SK-N-DZ (cell line): Measurements from ENCODE around the gene CPD.
"Not testable (repeated sequence)": the region's sequence is repeated elsewhere in the genome, so short reads cannot be mapped to it uniquely, and the experiment has no call there.

Experiments
- DNase-seq: peaks from one replicate; pipeline ENCODE4 v3.0.0-alpha.2; 2015; ENCODE audit warnings: low spot score

Gene CPD

DNA sequence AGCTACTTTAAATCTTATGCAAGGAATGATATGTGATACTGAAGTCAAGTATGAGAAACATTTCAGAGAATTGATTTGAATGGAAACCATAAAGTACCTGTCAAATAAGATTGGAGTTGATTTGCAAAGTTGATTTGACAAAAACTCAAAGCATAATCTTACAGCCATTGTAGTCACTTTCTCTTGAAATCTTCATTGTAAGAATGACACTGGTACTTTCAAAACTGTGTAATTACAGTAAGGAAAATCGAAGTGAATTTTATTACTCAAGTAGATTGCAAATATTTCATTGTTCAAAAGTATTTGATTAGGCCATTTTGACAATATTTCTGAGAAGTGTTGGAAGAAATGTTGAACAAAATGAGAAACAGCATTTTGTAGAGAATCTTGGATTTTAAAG is 3.6 kb downstream of the CPD start:
- DNase-seq: no peak

DNA sequence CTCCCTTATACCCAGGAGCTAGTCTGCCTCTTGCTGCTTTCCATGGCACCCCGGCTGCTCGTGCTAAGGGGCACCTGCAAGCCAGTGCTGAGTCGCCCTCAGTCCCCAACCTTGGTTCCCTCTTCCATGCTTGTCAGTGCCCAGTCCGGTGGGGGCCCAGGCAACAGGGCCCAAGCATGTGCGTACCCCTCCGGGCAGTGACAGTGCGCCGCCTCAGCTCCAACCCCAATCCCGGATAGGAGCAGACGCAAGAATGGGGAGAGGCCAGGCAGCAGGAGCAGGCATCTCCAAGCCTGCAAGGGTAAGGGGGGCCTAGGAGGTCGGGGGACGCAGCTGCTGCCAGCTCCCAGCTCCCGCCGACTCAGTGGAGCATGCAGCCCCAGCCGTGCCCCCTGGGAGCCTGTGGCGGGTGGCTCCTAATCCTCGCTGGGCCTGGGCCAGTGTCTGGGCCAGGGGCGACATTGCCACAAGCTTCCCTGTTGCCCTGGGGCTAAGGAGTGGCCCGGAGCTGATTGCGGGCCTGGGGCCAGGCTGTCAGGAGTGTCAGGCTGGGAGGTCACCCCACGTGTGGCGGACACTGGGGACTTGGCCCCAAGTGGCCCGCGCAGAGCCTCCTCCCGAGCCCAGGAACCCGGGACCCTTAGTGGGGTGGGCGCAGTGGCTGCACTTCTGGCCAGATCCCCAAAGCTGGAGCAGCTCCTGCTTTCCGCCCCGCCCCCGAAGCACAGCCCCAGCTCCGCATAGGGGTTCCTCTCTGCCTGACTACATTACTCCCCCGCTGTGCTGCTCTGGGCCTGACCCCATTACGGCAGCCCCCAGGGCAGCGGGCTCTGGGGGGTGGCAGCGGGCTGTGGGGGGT is 9.8 kb downstream of the CPD start:
- no peak for DNase-seq

DNA sequence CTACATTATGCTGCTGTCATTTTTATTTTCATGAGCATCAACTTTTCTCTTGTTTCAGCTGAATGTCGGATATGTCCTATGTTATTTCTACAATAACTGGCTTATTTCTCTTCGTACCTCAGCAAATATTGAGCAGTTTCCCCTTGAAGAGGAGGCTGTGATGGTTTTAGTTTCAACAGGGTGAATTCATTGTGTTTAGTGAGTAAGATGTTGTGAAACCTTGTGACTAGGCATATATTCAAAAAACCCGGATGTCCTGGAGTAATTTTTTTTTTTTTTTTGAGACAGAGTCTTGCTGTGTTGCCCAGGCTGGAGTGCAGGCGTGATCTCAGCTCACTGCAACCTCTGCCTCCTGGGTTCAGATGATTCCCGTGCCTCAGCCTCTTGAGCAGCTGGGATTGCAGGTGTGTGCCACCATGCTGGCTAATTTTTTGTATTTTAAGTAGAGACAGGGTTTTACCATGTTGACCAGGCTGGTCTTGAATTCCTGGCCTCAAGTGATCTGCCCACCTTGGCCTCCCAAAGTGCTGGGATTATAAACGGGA is 11.1 kb downstream of the CPD start:
- no peak for DNase-seq

DNA sequence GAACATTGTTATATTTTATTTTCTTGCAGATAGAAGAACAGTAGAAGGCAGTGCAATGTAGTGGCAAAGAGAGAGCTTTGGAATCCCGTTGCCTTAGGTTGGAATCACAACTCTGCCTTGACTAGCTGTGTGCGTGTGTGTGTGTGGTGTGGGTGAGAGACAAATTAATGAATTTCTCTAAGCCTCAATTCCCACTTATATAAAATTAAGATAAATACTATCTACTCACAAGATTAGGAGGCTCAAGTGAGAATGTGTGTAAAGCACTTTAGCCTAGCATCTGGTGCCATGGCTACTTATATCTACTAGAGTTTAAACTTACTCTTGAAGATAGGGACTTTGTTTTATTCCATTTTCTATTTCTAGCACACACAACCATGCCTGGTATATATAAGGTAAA is 12.8 kb downstream of the CPD start:
- no peak for DNase-seq

DNA sequence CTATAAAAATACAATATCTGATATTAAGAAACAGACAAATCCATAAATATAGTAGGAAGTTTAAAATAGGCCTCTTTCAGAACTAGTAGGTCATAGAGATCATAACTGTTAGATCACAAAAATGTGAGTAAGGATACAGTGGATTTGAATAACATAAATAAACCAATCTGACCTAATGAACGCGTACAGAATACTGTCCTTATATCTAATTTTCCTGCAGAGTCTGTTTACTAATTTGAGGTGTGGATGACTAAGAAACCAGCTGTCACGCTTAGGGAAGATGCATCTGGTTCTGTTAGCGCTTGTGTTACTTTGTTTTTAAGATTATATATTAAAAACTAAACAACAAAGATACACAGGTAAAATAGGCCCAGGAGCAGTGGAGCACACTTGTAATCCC is 14.8 kb downstream of the CPD start:
- no peak for DNase-seq

DNA sequence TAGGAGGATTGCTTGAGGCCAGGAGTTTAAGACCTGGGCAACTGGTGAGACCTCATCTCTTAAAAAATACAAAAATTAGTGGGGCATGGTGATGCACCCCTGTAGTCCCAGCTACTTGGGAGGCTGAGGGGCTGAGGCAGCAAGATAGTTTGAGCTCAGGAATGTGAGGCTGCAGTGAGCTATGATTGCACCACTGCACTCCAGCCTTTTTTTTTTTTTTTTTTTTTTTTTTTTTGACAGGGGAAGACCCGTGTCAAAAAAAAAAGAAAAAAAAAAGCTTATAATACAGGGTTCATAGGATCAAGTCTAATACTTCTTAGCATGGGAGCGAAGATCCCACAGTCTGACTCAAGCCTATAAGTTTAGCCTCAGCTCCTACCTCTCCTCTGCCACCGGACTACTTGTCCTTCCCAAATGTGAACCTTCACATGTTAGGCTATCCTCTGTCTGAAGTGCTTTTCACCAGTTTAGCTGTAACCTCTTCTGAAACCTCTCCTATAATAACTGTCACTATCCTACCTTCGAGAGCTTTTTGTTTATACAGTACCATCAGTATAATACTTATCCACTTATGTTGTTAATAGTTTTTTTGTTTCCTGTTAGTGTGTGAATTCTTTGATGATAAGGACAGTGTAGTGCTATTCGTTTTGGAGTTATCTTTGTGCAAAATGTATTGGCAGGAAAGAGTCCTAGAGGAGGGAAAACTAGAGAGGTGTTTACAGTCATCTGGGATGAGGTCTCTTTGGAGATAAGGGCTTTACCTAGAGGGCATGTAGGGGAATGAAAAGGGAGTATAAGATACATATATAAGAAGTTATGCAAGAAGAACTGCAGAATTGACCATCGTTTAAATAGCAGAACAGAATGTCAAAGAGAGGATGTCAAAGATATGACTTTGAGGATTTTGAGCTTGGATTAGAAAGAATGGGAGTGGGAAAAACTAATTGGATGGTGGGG is 15.5 kb downstream of the CPD start:
- no peak for DNase-seq

DNA sequence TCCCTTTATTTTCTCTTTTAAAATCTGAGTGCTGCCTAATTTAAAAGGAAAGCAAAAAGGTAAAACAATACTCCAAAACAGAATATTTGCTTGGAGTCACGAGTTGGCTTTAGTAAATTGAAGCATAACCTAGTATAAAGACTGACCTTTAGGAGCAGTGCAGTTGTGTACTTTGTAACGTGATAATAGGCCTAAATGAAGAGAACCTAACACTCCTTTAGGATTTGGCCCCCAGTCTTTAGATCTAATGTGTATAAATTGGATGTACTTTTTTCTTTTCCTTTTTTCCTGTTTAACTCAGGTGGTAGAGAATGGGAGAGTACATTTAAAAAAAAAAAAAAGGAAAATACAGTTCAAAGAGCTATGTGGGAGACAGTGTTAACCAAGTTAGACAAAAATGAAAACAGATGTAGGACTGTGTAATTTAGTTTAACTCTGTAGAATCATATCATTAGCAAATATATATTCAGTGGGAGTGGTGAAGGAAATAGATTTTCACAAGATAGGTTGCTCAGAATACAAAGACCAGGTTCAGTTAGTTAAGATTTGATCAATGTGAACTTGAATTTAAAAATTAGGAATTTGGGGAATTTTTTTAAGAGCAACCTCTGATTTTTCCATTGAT is 16.8 kb downstream of the CPD start:
- no peak for DNase-seq

DNA sequence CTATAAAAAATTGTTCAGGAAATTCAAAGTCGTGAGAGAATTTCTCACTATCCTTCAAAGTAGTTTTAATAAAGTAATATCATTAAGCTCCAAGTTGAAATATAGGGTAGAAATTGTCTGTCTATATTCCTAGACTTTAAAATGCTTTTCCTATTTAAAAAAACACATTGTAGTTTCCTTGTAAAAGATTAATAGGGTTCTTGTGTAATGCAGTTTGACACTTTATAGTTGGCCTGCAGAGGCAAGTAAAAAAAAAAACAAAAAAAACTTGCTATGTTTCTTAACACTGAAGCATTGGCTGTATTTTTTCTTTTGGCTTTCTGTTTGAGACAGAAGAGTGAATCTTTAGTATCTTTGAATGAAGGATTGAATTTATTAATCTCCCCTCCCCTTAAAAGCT is 17.4 kb downstream of the CPD start:
- no peak for DNase-seq

DNA sequence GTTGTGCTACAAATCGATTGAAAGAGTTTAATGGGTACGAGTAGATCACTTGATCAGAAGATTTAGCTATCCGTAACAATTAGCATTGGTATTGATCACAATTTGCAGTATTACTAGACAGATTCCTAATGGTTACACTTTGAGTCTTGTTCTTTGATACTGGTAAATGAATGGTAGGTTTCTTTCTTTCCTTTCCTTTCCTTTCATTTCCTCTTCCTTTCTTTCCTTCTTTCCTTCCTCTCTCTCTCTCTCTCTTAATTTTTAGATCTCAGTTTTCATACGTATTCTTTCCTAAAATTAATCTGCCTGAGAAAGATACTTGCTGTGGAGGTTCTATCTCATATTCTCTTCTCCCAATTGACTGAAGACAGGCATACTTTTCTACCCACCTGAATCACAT is 17.9 kb downstream of the CPD start:
- no peak for DNase-seq

DNA sequence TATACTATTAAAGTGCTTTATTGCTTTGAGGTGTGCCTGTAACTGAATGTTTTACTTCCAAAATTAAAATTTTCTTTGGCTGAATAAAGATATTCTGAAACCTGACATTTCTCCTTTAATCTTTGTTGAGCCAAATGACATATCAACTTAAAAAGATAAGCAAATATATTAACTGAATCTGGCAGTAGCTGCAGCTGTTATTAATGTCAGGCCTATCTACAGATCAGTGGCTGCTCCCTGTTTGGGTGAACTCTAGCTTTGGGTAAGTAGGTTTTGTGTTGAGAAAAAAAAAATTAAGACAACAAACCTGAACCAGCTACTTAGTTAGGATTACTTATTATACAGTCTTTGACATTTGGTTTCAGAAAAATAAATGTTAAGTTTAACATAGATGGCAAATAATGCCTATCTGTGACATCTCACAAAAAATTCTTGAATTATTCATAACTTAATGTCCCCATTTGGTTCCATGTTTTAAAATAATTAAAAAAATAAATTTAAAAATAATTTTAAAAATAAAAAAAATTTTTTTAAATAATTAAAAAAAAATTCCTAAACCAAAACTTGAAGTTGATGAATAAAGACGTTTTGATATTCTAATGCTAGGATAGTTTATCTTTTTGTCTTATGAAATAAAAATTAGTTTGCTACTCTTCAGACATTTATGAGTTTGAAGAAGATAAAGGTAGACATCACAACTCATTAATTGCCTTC is 19.8 kb downstream of the CPD start:
- no peak for DNase-seq

DNA sequence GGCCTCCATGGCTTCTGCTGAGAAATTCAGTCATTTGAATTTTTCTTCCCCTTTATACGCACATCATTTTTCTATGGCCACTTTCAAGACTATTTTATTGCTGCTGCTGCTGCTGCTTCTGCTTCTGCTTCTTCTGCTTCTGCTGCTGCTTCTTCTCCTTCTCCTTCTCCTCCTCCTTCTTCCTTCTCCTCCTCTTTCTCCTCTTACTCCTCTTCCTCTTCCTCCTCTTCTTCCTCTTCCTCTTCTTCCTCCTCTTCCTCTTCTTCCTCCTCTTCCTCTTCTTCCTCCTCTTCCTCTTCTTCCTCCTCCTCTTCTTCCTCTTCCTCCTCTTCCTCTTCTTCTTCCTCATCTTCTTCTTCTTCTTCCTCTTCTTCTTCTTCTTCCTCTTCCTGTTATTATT is 22.4 kb downstream of the CPD start:
- no peak for DNase-seq

DNA sequence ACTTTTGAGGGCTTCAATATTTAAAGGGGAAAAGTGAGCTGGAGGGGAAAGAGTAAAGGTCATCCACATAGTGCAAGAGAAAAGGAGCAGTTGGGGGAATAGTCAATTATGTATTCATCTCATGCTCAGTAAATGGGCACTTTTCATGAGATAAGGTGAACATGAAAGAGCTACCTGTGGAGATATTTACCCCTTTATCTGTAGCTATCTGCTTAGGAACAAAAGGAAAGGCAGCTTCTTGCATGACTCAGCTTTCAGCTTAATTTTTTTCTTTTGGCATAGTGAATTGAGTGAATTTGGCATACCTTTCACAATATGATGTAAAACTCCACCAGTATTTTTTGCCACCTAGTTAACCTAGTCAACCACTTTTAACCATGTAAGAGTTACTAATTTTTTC is 26.4 kb downstream of the CPD start:
- DNase-seq: no peak

DNA sequence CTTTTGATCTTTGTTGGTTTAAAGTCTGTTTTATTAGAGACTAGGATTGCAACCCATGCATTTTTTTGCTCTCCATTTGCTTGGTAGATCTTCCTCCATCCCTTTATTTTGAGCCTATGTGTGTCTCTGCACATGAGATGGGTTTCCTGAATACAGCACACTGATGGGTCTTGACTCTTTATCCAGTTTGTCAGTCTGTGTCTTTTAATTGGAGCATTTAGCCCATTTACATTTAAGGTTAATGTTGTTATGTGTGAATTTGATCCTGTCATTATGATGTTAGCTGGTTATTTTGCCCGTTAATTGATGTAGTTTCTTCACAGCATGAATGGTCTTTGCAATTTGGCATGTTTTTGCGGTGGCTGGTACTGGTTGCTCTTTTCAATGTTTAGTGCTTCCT is 31.9 kb downstream of the CPD start:
- DNase-seq: not testable (repeated sequence)

DNA sequence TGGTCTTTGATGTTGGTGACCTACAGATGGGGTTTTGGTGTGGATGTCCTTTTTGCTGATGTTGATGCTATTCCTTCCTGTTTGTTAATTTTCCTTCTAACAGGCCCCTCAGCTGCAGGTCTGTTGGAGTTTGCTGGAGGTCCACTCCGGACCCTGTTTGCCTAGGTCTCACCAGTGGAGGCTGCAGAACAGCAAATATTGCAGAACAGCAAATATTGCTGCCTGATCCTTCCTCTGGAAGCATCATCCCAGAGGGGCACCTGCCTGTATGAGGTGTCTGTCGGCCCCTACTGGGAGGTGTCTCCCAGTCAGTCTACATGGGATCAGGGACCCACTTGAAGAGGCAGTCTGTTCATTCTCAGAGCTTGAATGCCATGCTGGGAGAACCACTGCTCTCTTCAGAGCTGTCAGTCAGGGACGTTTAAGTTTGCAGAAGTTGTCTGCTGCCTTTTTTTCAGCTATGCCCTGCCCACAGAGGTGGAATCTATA is 33.3 kb downstream of the CPD start:
- not testable (repeated sequence) for DNase-seq

DNA sequence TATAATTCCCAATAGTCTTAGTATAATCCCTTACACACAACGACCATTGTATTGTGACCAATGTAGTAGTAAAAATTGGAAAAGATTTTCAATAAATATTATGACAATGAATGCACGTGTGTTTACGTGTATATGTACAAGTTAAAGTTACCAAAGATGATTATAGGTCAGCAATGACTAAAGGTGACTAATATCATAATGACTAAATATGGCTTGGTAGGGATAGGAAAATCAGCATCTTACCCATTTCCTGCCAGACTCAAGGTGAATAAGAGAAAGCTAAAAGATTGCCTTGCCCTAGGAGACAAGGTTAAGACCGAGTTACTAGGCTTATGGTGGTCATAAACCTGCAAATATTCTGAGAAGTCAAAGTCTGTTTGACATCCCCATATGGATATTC is 34.4 kb downstream of the CPD start:
- no peak for DNase-seq

DNA sequence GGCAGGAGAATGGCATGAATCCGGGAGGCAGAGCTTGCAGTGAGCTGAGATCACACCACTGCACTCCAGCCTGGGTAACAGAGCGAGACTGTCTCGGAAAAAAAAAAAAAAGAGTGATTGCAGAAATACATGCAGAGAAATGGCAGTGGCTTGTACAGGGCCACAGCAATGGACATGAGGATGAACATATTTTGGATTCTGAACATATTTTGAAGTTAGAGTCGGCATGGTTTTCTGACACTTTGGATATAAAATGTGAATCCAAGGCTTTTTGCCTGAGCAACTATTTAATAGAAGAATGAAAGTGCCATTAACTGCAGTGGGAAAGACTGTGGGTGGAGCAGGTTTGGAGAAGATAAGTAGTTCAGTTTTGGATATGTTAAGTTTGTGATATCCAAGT is 35.8 kb downstream of the CPD start:
- DNase-seq: no peak

DNA sequence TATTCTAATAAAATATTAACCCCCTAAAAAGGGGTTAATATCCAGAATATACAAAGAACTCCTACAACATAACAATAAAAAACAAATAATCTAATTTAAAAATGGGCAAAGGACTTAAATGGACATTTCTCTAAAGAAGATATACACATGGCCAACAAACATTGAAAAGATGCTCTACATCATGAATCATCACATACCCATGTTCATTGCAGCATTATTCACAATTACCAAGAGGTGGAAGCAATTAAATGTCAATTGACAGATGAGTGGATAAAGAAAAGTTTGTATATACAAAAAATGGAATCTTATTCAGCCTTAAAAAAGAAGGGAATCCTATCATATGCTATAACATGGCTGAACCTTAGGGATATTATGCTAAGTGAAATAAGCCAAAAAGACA is 36.8 kb downstream of the CPD start:
- no peak for DNase-seq

DNA sequence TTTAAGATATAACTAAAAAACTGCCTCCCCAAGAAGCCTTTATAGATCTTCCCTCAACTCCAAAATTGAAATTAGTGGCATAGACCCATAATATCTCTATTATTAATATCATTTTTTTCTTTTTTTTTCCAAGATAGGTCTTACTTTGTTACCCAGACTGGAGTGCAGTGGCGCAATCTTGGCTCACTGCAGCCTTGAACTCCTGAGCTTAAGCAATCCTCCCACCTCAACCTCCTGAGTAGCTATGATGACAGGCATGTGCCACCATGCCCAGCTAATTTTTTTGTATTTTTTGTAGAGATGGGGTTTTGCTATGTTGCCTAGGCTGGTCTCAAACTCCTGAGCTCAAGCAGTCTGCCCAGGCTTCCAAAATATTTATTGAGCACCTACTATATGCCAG is 39.3 kb downstream of the CPD start:
- not testable (repeated sequence) for DNase-seq

DNA sequence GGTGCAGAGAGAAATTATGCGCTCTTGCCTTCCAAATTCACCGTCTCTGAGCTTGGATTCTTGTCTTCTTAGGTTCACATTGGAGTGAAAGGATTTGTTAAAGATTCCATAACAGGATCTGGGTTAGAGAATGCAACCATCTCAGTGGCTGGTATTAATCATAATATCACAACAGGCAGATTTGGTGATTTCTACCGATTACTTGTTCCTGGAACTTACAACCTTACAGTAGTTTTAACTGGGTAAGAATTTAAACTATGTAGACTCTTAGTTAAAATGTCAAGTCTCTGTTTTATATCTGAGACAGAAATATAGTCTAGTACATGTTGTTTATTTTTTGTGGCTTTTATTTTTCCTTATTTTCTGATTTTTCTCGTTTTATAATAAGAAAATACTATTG is 42.9 kb downstream of the CPD start:
- DNase-seq: no peak

DNA sequence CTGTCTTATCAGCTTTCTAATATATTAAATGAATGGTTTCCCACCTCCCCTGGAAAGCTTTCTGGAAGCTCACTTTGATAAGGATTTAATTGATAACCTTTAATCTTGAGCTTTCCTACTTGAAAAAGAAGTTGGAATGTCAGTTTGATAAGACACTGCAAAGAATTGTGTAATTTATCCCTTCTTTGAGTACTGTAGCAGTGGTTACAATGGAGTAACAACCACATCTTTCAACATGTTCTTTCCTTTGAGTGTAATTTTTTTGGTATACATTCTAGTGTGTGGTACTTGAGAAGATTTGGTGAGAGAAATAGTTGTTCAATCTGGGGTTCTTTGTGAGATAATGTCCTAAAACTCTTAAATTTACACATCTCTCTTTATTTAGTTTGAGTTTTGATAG is 43.4 kb downstream of the CPD start:
- DNase-seq: no peak

DNA sequence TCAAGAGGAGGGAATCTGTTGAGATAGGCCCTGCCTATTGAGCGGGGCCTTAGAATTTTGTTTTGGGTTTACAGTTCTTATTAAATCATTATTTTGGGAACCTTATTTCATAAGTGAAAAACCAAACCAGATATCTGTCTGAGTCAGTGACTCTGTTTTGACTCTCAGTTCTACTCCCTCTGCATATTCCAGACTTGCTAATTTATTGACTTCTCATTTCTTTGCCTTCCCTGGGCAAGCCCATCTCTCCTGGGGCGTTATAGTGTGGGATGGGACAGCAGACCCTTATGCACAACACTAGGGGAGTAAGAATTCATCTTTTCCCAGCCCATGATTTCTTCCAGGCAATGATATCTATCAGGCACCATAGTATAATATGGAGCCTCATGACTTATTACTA is 45.7 kb downstream of the CPD start:
- DNase-seq: no peak
